ENCODE results near the gene AP5Z1.
A peak's percentile ranks its signal among the peaks of the same experiment; 100 is the strongest.

The AP5Z1 gene

DNA sequence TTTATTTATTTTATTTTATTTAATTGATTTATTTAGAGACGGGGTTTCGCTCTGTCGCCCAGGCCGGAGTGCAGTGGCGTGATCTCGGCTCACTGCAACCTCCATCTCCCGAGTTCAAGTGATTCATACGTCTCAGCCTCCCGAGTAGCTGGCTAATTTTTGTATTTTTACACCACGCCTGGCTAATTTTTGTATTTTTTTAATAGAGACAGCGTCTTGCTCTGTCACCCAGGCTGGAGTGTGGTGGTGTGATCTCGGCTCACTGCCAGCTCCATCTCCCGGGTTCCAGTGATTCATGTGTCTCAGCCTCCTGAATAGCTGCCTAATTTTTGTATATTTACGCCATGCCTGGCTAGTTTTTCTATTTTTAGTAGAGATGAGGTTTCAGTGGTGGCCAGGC, 34.2 kb downstream of the AP5Z1 start:
- H3K36me3 ChIP-seq (ENCODE audit: control insufficient read depth, insufficient read depth, low read length): no peaks in the 10 kb centered on the region
- TF ChIP-seq, protein P1, sequence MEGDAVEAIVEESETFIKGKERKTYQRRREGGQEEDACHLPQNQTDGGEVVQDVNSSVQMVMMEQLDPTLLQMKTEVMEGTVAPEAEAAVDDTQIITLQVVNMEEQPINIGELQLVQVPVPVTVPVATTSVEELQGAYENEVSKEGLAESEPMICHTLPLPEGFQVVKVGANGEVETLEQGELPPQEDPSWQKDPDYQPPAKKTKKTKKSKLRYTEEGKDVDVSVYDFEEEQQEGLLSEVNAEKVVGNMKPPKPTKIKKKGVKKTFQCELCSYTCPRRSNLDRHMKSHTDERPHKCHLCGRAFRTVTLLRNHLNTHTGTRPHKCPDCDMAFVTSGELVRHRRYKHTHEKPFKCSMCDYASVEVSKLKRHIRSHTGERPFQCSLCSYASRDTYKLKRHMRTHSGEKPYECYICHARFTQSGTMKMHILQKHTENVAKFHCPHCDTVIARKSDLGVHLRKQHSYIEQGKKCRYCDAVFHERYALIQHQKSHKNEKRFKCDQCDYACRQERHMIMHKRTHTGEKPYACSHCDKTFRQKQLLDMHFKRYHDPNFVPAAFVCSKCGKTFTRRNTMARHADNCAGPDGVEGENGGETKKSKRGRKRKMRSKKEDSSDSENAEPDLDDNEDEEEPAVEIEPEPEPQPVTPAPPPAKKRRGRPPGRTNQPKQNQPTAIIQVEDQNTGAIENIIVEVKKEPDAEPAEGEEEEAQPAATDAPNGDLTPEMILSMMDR (IDR thresholded peaks at IDR 0.05; ENCODE audit: insufficient read depth, low read length, poor library complexity, severe bottlenecking): no peak
- H3K27me3 ChIP-seq (replicated peaks; ENCODE audit: control insufficient read depth, insufficient read depth, low read length): no peaks in the 10 kb centered on the region
- no peak overlapping the region for H3K4me3 ChIP-seq (replicated peaks; ENCODE audit: low read depth, low read length)
- DNase-seq (ENCODE audit: extremely low read depth, insufficient read length): no peak

DNA sequence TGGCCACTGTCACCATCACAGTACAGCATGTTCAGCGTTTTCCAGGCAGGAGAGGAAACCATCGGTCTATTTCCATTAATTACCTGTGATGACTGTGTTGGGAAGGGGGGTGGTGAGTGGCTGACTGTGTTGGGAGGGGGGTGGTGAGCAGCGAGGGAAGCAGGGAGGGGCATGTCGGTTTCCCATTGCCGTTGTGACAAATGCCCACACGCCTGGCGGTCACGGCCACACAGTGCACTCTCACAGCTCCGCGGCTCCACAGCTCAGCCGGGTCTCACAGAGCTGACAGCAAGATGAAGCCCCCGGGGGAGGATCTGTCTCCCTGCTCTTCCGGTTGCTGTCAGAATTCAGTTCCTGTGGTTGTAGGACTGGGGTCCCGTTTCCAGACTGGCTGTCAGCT, 39.0 kb downstream of the AP5Z1 start:
- TF ChIP-seq, protein P1 (IDR thresholded peaks at IDR 0.05; ENCODE audit: insufficient read depth, low read length, poor library complexity, severe bottlenecking): no peak
- Histone ChIP-seq H3K27me3 (replicated peaks; ENCODE audit: control insufficient read depth, insufficient read depth, low read length) (no peaks in the 10 kb centered on the region), H3K36me3 (ENCODE audit: control insufficient read depth, insufficient read depth, low read length) (no peaks in the 10 kb centered on the region), H3K4me3 (replicated peaks; ENCODE audit: low read depth, low read length) (no peak overlapping the region)
- no peak for DNase-seq (ENCODE audit: extremely low read depth, insufficient read length)

DNA sequence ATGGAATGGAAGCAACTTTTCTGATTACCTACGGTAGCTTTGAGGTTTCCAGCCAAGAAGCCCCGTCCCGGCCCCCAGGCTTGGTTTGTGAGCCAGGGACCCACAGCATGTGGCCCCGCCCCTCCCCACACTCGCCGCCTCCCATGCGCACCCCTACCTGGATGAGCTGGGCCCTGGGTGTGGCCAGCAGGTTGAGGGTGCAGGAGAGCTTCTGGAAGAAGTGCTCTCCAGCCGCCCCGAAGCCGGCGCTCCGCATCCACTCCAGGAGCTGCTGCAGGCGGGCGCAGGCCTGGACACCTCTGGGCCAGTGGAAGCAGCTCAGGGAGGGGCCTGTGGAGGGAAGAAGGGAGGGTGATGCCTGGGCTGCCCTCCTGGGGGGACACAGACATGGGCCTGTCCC, 39.7 kb downstream of the AP5Z1 start:
- Histone ChIP-seq H3K4me3 (replicated peaks; ENCODE audit: low read depth, low read length) (no peak overlapping the region), H3K27me3 (replicated peaks; ENCODE audit: control insufficient read depth, insufficient read depth, low read length) (no peaks in the 10 kb centered on the region), H3K36me3 (ENCODE audit: control insufficient read depth, insufficient read depth, low read length) (no peaks in the 10 kb centered on the region)
- TF ChIP-seq, protein P1 (IDR thresholded peaks at IDR 0.05; ENCODE audit: insufficient read depth, low read length, poor library complexity, severe bottlenecking): no peak
- DNase-seq (ENCODE audit: extremely low read depth, insufficient read length): no peak

DNA sequence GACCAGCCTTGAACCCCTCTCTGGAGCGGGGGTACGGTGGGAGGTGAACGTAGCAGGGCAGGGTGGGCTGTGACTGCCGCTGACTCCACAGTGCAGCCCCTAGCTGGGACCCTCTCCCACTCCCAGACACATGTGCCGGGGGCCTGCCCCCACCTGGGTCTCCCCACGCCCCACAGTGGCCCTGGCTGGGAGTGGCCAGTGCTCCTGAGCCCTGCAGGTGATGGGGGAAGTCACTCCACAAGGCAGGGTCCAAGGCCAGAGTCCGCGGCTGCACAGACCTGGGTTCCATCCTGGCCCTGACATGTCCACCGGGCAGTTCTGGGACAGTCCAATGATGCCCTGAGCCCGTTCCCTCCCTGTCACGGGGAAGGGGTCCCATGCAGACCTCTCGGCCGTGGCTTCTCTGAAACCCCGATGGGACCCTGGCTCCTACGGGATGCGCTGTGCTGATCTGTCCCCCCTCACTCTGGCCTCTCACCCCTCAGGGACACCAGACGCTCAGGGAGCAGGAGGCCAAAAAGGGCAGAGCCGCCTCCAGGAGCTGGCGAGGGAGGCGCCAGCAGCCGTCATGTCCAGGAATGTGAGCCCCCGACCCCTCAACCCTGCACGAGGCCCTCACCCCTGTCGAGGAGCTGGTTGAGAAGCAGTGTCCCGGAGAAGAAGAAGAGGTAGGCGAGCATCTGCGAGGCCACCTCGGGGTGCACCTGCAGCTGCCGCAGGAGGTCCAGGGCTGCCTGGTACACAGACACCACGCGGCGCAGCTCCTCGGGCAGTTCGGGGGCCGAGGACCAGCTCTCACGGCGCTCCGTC, 40.4 kb downstream of the AP5Z1 start:
- Histone ChIP-seq H3K27me3 (replicated peaks; ENCODE audit: control insufficient read depth, insufficient read depth, low read length) (no peaks in the 10 kb centered on the region), H3K36me3 (ENCODE audit: control insufficient read depth, insufficient read depth, low read length) (no peaks in the 10 kb centered on the region), H3K4me3 (replicated peaks; ENCODE audit: low read depth, low read length) (no peak overlapping the region)
- DNase-seq (ENCODE audit: extremely low read depth, insufficient read length): no peak
- TF ChIP-seq, protein P1 (IDR thresholded peaks at IDR 0.05; ENCODE audit: insufficient read depth, low read length, poor library complexity, severe bottlenecking): peak; percentile 27

DNA sequence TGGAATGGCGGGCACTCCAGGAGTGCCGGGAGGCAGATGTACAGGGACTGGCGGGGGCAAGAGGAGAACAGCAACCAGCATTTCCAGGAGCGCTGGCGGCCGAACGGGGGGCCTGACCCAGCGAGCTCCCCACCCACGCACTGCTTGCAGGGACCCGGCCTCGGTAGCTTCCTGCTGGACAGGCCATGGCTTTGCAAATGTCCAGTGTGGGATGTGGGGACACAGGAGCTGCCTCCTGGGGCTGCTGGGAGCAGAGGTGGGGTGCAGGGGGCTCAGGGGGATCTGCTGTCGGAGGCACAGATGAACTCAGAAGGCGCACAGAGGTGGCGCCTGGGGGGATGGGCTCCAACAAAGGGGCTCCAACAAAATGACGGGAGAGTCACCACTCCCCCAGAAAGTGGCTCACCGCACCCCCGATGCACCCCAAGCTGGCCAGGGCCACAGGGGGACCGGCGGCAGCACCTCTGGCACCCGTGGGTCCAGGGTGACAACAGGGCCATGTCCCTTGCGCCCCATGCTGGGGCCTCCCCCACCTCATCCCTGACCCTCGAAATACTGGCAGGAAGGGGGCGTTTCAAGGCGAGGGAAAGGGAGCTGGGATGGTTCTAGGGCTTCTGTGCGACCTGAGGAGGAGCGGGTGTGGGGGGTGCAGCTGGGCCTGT, 41.1 kb downstream of the AP5Z1 start:
- no peak for DNase-seq (ENCODE audit: extremely low read depth, insufficient read length)
- TF ChIP-seq, protein P1 (IDR thresholded peaks at IDR 0.05; ENCODE audit: insufficient read depth, low read length, poor library complexity, severe bottlenecking): no peak
- Histone ChIP-seq H3K27me3 (replicated peaks; ENCODE audit: control insufficient read depth, insufficient read depth, low read length) (no peaks in the 10 kb centered on the region), H3K4me3 (replicated peaks; ENCODE audit: low read depth, low read length) (no peak overlapping the region), H3K36me3 (ENCODE audit: control insufficient read depth, insufficient read depth, low read length) (no peaks in the 10 kb centered on the region)
